IMR-90 (cell line): ENCODE measurements around the gene ARMH1. TPM values are rescaled to one million over a fixed set of nuclear protein-coding genes. Genes with fewer than 3 reads are reported as not detected.

Source experiments
- ATAC-seq: fragments of 200-7000 bp; cut with Tn5 transposase; 2 replicates; pipeline ENCODE4 v1.9.1; 2020; ENCODE audit warnings: low read depth, mild to moderate bottlenecking, moderate library complexity
- BruUV-seq: library from RNA; stranded (reverse); fragments of 400-500 nt; replicated peaks from 2 replicates; lab custom pipeline; 2021; lab: Mats Ljungman, UMichigan
- CTCF ChIA-PET: fragments of 300-600 bp; formaldehyde crosslinking; extraction: SDS; loops from one replicate; lab custom pipeline; 2021; ENCODE audit warnings: antibody characterized with exemption; lab: Yijun Ruan, JAX
- POLR2A ChIA-PET: fragments of 300-600 bp; sonication (Branson Sonifier 250); formaldehyde crosslinking; loops from one replicate; lab custom pipeline; 2022; ENCODE audit warnings: antibody characterized with exemption; ENCODE audit not compliant: unreplicated experiment; lab: Charles Lee
- DNase-seq: peaks from one replicate; pipeline ENCODE4 v3.0.0; 2013
- H2AFZ ChIP-seq: replicated peaks from 2 replicates; pipeline ENCODE3; 2013; ENCODE audit warnings: low read length, mild to moderate bottlenecking; ENCODE audit not compliant: poor library complexity
- H2AK5ac ChIP-seq: 2 replicates; pipeline ENCODE4 v1.6.1; 2013; ENCODE audit warnings: low read depth, low read length, inconsistent platforms
- H2AK9ac ChIP-seq: replicated peaks from 2 replicates; pipeline ENCODE3; 2013; ENCODE audit warnings: mild to moderate bottlenecking, low read depth, low read length, moderate library complexity; ENCODE audit not compliant: poor library complexity
- H2BK120ac ChIP-seq: 2 replicates; pipeline ENCODE4 v1.6.1; 2013; ENCODE audit warnings: low read depth, low read length, inconsistent platforms
- H2BK15ac ChIP-seq: 3 replicates; pipeline ENCODE4 v1.6.1; 2013; ENCODE audit warnings: low read depth, low read length, inconsistent platforms
- H2BK20ac ChIP-seq: 2 replicates; pipeline ENCODE4 v1.6.1; 2013; ENCODE audit warnings: low read depth, mild to moderate bottlenecking, inconsistent platforms, low read length, moderate library complexity
- H2BK5ac ChIP-seq: 2 replicates; pipeline ENCODE4 v1.6.1; 2013; ENCODE audit warnings: mild to moderate bottlenecking, low read depth, low read length, inconsistent platforms; ENCODE audit not compliant: poor library complexity, severe bottlenecking
- H3K14ac ChIP-seq: replicated peaks from 2 replicates; pipeline ENCODE4 v1.6.1; 2013; ENCODE audit warnings: low read depth, low read length, inconsistent platforms
- H3K18ac ChIP-seq: 2 replicates; pipeline ENCODE4 v1.6.1; 2013; ENCODE audit warnings: low read depth, low read length, control low read depth
- H3K23ac ChIP-seq: 2 replicates; pipeline ENCODE4 v1.6.1; 2013; ENCODE audit warnings: low read depth, low read length, inconsistent platforms
- H3K27ac ChIP-seq: 2 replicates; pipeline ENCODE4 v1.5.1; 2013; ENCODE audit warnings: mild to moderate bottlenecking, control low read depth, low read length; ENCODE audit not compliant: insufficient read depth
- H3K27me3 ChIP-seq: 2 replicates; pipeline ENCODE4 v1.6.1; 2013; ENCODE audit warnings: low read length; ENCODE audit not compliant: control insufficient read depth, insufficient read depth
- H3K36me3 ChIP-seq: 2 replicates; pipeline ENCODE4 v1.6.1; 2013; ENCODE audit warnings: low read length, mixed read lengths; ENCODE audit not compliant: control insufficient read depth, insufficient read depth
- H3K4ac ChIP-seq: 2 replicates; pipeline ENCODE4 v1.6.1; 2013; ENCODE audit warnings: low read depth, low read length, inconsistent platforms
- H3K4me1 ChIP-seq: 2 replicates; pipeline ENCODE4 v1.6.1; 2013; ENCODE audit warnings: low read length, mixed read lengths; ENCODE audit not compliant: control insufficient read depth, insufficient read depth
- H3K4me2 ChIP-seq: 2 replicates; pipeline ENCODE4 v1.6.1; 2013; ENCODE audit warnings: low read depth, mild to moderate bottlenecking, control low read depth, low read length, moderate library complexity
- H3K4me3 ChIP-seq: 2 replicates; pipeline ENCODE4 v1.5.1; 2013; ENCODE audit warnings: low read depth, mild to moderate bottlenecking, control low read depth, low read length, moderate library complexity; ENCODE audit not compliant: insufficient read depth
- H3K56ac ChIP-seq: 2 replicates; pipeline ENCODE4 v1.6.1; 2013; ENCODE audit warnings: low read length, inconsistent platforms; ENCODE audit not compliant: insufficient read depth; ENCODE audit errors: extremely low read depth
- H3K79me1 ChIP-seq, 2 experiments: 2 replicates each; pipeline ENCODE4 v1.6.1; 2013; ENCODE audit warnings: low read length in 2 of 2, inconsistent platforms in 1 of 2, low read depth in 1 of 2
- H3K9ac ChIP-seq: 2 replicates; pipeline ENCODE4 v1.6.1; 2013; ENCODE audit warnings: low read depth, low read length, control low read depth
- H3K9me1 ChIP-seq: 2 replicates; pipeline ENCODE4 v1.6.1; 2013; ENCODE audit warnings: low read length, inconsistent platforms; ENCODE audit not compliant: insufficient read depth
- H3K9me3 ChIP-seq: 2 replicates; pipeline ENCODE4 v1.6.1; 2013; ENCODE audit warnings: low read length; ENCODE audit not compliant: control insufficient read depth, insufficient read depth
- H4K20me1 ChIP-seq: 2 replicates; pipeline ENCODE4 v1.6.1; 2013; ENCODE audit warnings: low read length, inconsistent platforms; ENCODE audit not compliant: insufficient read depth
- H4K5ac ChIP-seq: 2 replicates; pipeline ENCODE4 v1.6.1; 2013; ENCODE audit warnings: mild to moderate bottlenecking, low read depth, low read length, control low read depth
- H4K8ac ChIP-seq, 2 experiments: 2 replicates each; pipeline ENCODE4 v1.6.1; 2013; ENCODE audit warnings: low read depth in 2 of 2, low read length in 2 of 2, control low read depth in 1 of 2, inconsistent platforms in 1 of 2
- H4K91ac ChIP-seq: 2 replicates; pipeline ENCODE4 v1.6.1; 2013; ENCODE audit warnings: low read depth, low read length, inconsistent platforms; ENCODE audit not compliant: insufficient read depth
- CEBPB ChIP-seq: IDR thresholded peaks from 2 replicates; pipeline ENCODE4 v1.6.1; 2012; ENCODE audit warnings: low read depth, low read length, improper control_type of control experiment
- CHD1 ChIP-seq: IDR thresholded peaks from 2 replicates; pipeline ENCODE4 v1.6.1; 2012; ENCODE audit warnings: low read depth, low read length, improper control_type of control experiment
- CTCF ChIP-seq: conservative IDR thresholded peaks from 2 replicates; pipeline ENCODE4 v1.5.1; 2012; ENCODE audit warnings: mild to moderate bottlenecking, low read depth, low read length, improper control_type of control experiment
- ELK1 ChIP-seq: fragments of 150-350 bp; IDR thresholded peaks from 2 replicates; pipeline ENCODE4 v1.6.1; 2016; ENCODE audit warnings: low read depth, mild to moderate bottlenecking, low read length, moderate library complexity, borderline replicate concordance
- FOS ChIP-seq: fragments of 150-350 bp; IDR thresholded peaks from 2 replicates; pipeline ENCODE4 v1.6.1; 2016; ENCODE audit warnings: low read depth, low read length
- MAFK ChIP-seq: IDR thresholded peaks from 2 replicates; pipeline ENCODE4 v1.6.1; 2012; ENCODE audit warnings: low read depth, low read length, improper control_type of control experiment
- MAZ ChIP-seq: IDR thresholded peaks from 2 replicates; pipeline ENCODE4 v1.6.1; 2012; ENCODE audit warnings: low read depth, mild to moderate bottlenecking, low read length, improper control_type of control experiment, moderate library complexity, borderline replicate concordance
- MXI1 ChIP-seq: IDR thresholded peaks from 2 replicates; pipeline ENCODE4 v1.6.1; 2012; ENCODE audit warnings: low read depth, mild to moderate bottlenecking, low read length, moderate library complexity, borderline replicate concordance
- NFE2L2 ChIP-seq: fragments of 150-350 bp; IDR thresholded peaks from 2 replicates; pipeline ENCODE4 v1.6.1; 2016; ENCODE audit warnings: low read depth, mild to moderate bottlenecking, low read length
- POLR2A ChIP-seq: IDR thresholded peaks from 2 replicates; pipeline ENCODE4 v1.6.1; 2012; ENCODE audit warnings: mild to moderate bottlenecking, low read depth, low read length
- RAD21 ChIP-seq: IDR thresholded peaks from 2 replicates; pipeline ENCODE4 v1.6.1; 2012; ENCODE audit warnings: low read length, improper control_type of control experiment
- RCOR1 ChIP-seq: IDR thresholded peaks from 2 replicates; pipeline ENCODE4 v1.6.1; 2012; ENCODE audit warnings: mild to moderate bottlenecking, low read length, improper control_type of control experiment; ENCODE audit not compliant: insufficient replicate concordance
- RFX5 ChIP-seq: IDR thresholded peaks from 2 replicates; pipeline ENCODE4 v1.8.0; 2012; ENCODE audit warnings: low read depth, mild to moderate bottlenecking, low read length, moderate library complexity
- SMC3 ChIP-seq: fragments of 150-350 bp; IDR thresholded peaks from 2 replicates; pipeline ENCODE4 v1.6.1; 2016; ENCODE audit warnings: low read depth, mild to moderate bottlenecking, antibody characterized with exemption, low read length, moderate library complexity
- USF2 ChIP-seq: fragments of 150-350 bp; IDR thresholded peaks from 2 replicates; pipeline ENCODE4 v1.6.1; 2017; ENCODE audit warnings: mild to moderate bottlenecking, antibody characterized with exemption, low read length, low read depth
- WGBS, 2 experiments: methylation state at CpG; one replicate each; pipeline versions ENCODE4 v1.1.5 to v1.1.7; 2013; ENCODE audit warnings: missing lambda C conversion rate in 2 of 2; ENCODE audit not compliant: insufficient read length in 1 of 2; ENCODE audit errors: extremely low coverage in 2 of 2; 5-methylcytosine and 5-hydroxymethylcytosine counted together
- dilution Hi-C: fragments of 300-500 bp; cut with HindIII; formaldehyde crosslinking; loops from one replicate; pipeline ENCODE4 v1.14.3; 2018; ENCODE audit warnings: low sequenced_read_pairs; ENCODE audit not compliant: unreplicated experiment
- in situ Hi-C: fragments of 300-500 bp; cut with MboI; formaldehyde crosslinking; loops from 3 replicates; pipeline ENCODE4 v1.14.3; 2019; ENCODE audit warnings: low sequenced_read_pairs, inconsistent platforms, mixed read lengths
- intact Hi-C: fragments of 100-400 bp; cut with micrococcal nuclease; formaldehyde crosslinking; loops from 2 replicates; pipeline ENCODE4 v1.10.0; 2022
- polyA plus RNA-seq, 3 experiments: library from polyadenylated mRNA; depleted of rRNA; stranded (reverse); fragments of >200 nt; gene quantifications; 2 replicates each; pipeline ENCODE4 v1.2.3, GENCODE V29; 2012; ENCODE audit warnings: low replicate concordance in 1 of 3
- total RNA-seq: library from RNA; depleted of rRNA; stranded (reverse); fragments of >200 nt; gene quantifications from 2 replicates; pipeline ENCODE4 v1.2.3, GENCODE V29; 2012

The ARMH1 gene
- total and polyA plus RNA-seq, 2 of the 4 experiments (the other 2 are of a cell fraction) = 0.36 to 0.72 TPM

- DNase-seq = peak; percentile 77
- Histone ChIP-seq H3K27me3 (no peaks in the 10 kb centered on the region), H3K4ac (no peak overlapping the region), H3K27ac (peak overlapping the region; percentile 45; the same call in 1 of the 2 replicates), H3K79me1 (peaks cover 5 to 10% of the 10 kb centered on the region in 2 experiments; a peak in 3 of 4 replicates), H4K91ac (no peak overlapping the region; the same call in 1 of the 2 replicates), H2AK5ac (peak overlapping the region; percentile 4), H4K8ac (peak overlapping the region in 1 of 2 experiments; percentile 28; a peak in 1 of 4 replicates), H3K14ac (peak overlapping the region; percentile 50), H3K36me3 (no peaks in the 10 kb centered on the region), H3K9me3 (no peaks in the 10 kb centered on the region), H3K4me3 (no peak overlapping the region), H2BK15ac (no peak overlapping the region), H4K20me1 (no peaks in the 10 kb centered on the region), H2BK5ac (peak overlapping the region; percentile 71), H4K5ac (peak overlapping the region; percentile 15; the same call in 1 of the 2 replicates), H3K9me1 (peaks cover 6% of the 10 kb centered on the region), H3K18ac (no peak overlapping the region; the same call in 1 of the 2 replicates), H2AFZ (peak overlapping the region; percentile 33), H3K4me2 (peak overlapping the region; percentile 31), H3K23ac (no peak overlapping the region), H3K4me1 (peaks cover 6% of the 10 kb centered on the region), H3K9ac (no peak overlapping the region), H2BK20ac (peak overlapping the region; percentile 29; the same call in 1 of the 2 replicates), H3K56ac (no peak overlapping the region), H2BK120ac (no peak overlapping the region), H2AK9ac (no peak overlapping the region)
- ATAC-seq = no peak
- no TSS peak for BruUV-seq
- 75% methylated on average over 3 of the region's 5 CpGs; no CpG with 5 or more reads in 1 of the 2 experiments for WGBS, 2 experiments
- CTCF ChIA-PET = no interaction called here
- intact Hi-C loops = no loop called here
- in situ Hi-C loops = no loop called here
- dilution Hi-C loops = no loop called here
- POLR2A ChIA-PET = no interaction called here
- no peak for TF ChIP-seq RAD21
- no peak for TF ChIP-seq CTCF
- TF ChIP-seq POLR2A = no peak
- no peak for TF ChIP-seq RFX5
- no peak for TF ChIP-seq ELK1
- TF ChIP-seq MAZ = no peak
- no peak for TF ChIP-seq MXI1
- TF ChIP-seq SMC3 = no peak
- TF ChIP-seq USF2 = no peak
- TF ChIP-seq RCOR1 = no peak
- TF ChIP-seq NFE2L2 = no peak
- no peak for TF ChIP-seq CHD1
- TF ChIP-seq CEBPB = no peak
- no peak for TF ChIP-seq FOS
- TF ChIP-seq MAFK = no peak
Measured at GRCh38 chr1:44676484-44677200, 2.1 kb downstream of the ARMH1 start.
